ENCODE data around the gene CYB5RL.
"Not testable (repeated sequence)": the region's sequence is repeated elsewhere in the genome, so short reads cannot be mapped to it uniquely, and the experiment has no call there.

The CYB5RL gene

DNA sequence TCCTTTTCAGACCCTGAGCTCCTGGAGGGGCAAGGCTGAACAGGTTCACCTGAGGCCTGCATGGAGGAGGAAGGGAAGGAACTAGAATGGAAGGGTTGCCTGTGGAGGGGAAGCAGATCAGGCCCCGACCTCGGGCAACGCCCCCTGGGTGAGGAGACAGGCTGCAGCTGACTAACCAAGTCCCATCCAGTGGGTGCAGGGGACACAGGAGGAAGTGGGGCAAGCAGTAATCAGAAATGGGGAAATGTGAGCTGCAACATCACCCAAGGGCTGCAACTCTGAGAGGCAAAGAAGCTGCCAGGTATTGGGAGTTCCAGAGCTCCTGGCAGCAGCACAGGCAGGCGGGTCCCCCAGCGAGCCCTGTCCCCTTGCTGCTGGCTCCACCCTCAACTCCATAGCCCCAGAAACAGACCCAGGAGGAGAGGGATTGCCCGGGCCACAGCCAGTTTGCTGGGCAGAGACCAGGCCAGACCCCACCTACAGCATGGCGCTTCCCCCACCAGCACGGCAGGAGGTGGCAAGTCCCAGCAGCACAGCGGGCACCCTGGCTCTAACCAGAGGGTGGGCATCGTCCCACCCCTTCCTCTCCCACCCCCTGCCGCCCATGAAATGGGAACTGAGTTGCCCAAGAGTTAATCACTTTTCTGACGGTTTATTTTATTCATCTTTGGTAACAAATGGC, 38.7 kb upstream of the CYB5RL start:
- no peak for DNase-seq (ENCODE audit: low read depth, low spot score)
- ChIA-PET CTCF (no interaction called here), POLR2A (no interaction called here)
- no peak for TF ChIP-seq CTCF (IDR thresholded peaks at IDR 0.05; ENCODE audit: insufficient read depth, low read length, missing control alignments)
- no peak overlapping the region for H3K4me3 ChIP-seq (ENCODE audit: low read depth, low read length)

DNA sequence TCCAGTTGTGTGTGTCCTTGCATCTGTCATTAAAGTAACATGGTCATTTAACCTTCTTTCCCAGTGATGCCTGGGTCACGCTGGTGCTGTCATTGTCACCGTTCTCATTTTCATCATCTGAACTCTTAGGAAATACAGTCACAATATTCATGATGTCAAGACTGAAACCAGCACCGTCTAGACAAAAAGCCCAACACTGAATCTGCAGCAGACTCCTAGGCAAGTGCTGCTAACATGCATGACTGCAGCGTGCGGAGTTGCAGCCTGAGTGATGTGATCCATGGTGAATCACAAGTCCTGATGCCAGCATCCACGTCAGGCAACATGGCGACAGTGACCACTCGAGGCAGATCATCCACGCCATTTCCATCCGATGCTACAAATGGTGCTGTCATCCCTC, 37.8 kb upstream of the CYB5RL start:
- no peak for TF ChIP-seq CTCF (IDR thresholded peaks at IDR 0.05; ENCODE audit: insufficient read depth, low read length, missing control alignments)
- no peak for DNase-seq (ENCODE audit: low read depth, low spot score)
- H3K4me3 ChIP-seq (ENCODE audit: low read depth, low read length): no peak overlapping the region
- ChIA-PET POLR2A (no interaction called here), CTCF (no interaction called here)

DNA sequence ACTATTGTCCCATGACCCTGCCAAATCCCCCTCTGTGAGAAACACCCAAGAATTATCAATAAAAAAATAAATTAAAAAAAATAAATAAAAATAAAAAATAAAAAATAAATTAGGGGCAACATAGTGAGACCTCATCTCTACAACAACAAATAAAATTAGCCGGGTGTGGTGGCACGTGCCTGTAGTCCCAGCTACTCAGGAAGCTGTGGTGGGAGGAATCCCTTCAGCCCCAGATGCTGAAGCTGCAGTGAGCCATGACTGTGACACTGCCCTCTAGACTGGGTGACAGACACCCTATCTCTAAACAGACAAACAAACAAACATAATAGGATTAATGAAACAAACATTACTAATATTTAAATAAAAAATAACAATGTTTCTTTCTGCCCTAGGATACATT, 34.5 kb upstream of the CYB5RL start:
- no peak overlapping the region for H3K4me3 ChIP-seq (ENCODE audit: low read depth, low read length)
- POLR2A ChIA-PET: interaction anchor here (0.6 kb wide), 1 partner anchor 173 kb away, joined by 3 read pairs; no protein-coding TSS in a partner anchor
- CTCF ChIA-PET: no interaction called here
- no peak for DNase-seq (ENCODE audit: low read depth, low spot score)
- TF ChIP-seq CTCF (IDR thresholded peaks at IDR 0.05; ENCODE audit: insufficient read depth, low read length, missing control alignments): no peak

GRCh38 chr1:54233196-54233595, 33.4 kb upstream of the CYB5RL start:
- POLR2A ChIA-PET: not testable (repeated sequence)

GRCh38 chr1:54230507-54231339, 30.9 kb upstream of the CYB5RL start:
- H3K4me3 ChIP-seq (ENCODE audit: low read depth, low read length): no peak overlapping the region
- DNase-seq (ENCODE audit: low read depth, low spot score): no peak
- no peak for TF ChIP-seq CTCF (IDR thresholded peaks at IDR 0.05; ENCODE audit: insufficient read depth, low read length, missing control alignments)
- ChIA-PET POLR2A (no interaction called here), CTCF (no interaction called here)

More at GRCh38 chr1:54233196-54233595, 33.4 kb upstream of the CYB5RL start:
- CTCF ChIA-PET; DNase-seq (ENCODE audit: low read depth, low spot score); H3K4me3 ChIP-seq (ENCODE audit: low read depth, low read length): not testable (repeated sequence)

DNA sequence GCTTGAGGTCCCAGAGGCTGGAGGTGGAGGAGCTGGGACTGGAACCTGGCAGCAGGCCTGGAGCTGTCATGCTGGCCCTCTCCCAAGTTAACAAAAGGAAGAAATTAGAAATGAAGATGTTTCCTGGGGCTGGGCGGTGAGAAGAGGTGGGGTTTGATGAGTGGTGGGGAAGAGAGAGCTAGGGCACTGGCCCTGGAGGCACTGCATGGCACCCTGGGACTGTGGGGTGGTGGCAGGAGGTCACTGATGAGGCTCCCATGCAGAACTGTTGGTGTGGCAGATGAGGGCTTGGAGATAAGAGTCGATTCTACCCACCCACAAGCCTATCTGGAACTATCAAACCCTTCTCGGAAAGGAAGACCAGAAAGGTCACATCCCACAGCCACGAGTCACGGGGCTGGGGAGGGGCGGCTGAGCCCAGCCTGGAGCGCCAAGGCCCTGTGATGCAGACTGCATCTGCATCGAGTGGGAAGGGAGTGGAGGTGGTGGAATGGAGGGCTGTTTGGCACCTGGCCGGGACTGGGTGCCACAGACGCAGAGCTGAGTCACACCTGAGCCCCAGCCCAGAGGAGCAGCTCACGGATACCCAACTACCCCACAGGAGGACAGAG, 29.6 kb upstream of the CYB5RL start:
- POLR2A ChIA-PET: interaction anchor here (0.5 kb wide), 1 partner anchor 29 kb away, joined by 3 read pairs; the partner anchor contains the start of genes CYB5RL and MRPL37
- no peak for TF ChIP-seq CTCF (IDR thresholded peaks at IDR 0.05; ENCODE audit: insufficient read depth, low read length, missing control alignments)
- no peak for DNase-seq (ENCODE audit: low read depth, low spot score)
- CTCF ChIA-PET: interaction anchor here (0.7 to 3.8 kb wide), 3 partner anchors 11 to 260 kb away, joined by 3 to 15 read pairs (median 9); no protein-coding TSS in a partner anchor
- no peak overlapping the region; the same call in 1 of the 2 replicates for H3K4me3 ChIP-seq (ENCODE audit: low read depth, low read length)
